ENCODE results near the gene IL17C.

IL17C gene

GRCh38 chr16:88595921-88596320 lies 42.5 kb upstream of the IL17C start:
- H3K4me2 ChIP-seq (ENCODE audit: low read length): no peak overlapping the region
- H3K4me1 ChIP-seq (ENCODE audit: low read length): no peaks in the 10 kb centered on the region
- H3K36me3 ChIP-seq (replicated peaks; ENCODE audit: low read depth, low read length): peaks cover 37% of the 10 kb centered on the region
- H3K27ac ChIP-seq (ENCODE audit: low read length): no peak overlapping the region
- no peaks in the 10 kb centered on the region for H3K9me3 ChIP-seq (ENCODE audit: insufficient read depth, low read length)
- peaks cover 26% of the 10 kb centered on the region for H3K79me2 ChIP-seq (ENCODE audit: low read length)
- no peak overlapping the region for H3K4me3 ChIP-seq (ENCODE audit: low read length)
- TF ChIP-seq, protein P1, sequence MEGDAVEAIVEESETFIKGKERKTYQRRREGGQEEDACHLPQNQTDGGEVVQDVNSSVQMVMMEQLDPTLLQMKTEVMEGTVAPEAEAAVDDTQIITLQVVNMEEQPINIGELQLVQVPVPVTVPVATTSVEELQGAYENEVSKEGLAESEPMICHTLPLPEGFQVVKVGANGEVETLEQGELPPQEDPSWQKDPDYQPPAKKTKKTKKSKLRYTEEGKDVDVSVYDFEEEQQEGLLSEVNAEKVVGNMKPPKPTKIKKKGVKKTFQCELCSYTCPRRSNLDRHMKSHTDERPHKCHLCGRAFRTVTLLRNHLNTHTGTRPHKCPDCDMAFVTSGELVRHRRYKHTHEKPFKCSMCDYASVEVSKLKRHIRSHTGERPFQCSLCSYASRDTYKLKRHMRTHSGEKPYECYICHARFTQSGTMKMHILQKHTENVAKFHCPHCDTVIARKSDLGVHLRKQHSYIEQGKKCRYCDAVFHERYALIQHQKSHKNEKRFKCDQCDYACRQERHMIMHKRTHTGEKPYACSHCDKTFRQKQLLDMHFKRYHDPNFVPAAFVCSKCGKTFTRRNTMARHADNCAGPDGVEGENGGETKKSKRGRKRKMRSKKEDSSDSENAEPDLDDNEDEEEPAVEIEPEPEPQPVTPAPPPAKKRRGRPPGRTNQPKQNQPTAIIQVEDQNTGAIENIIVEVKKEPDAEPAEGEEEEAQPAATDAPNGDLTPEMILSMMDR (IDR thresholded peaks at IDR 0.05; ENCODE audit: low read depth, low read length): no peak
- H3K27me3 ChIP-seq (ENCODE audit: low read depth, low read length): no peaks in the 10 kb centered on the region
- H2AFZ ChIP-seq (ENCODE audit: low read depth, low read length): no peak overlapping the region
- peaks cover 8% of the 10 kb centered on the region for H4K20me1 ChIP-seq (ENCODE audit: insufficient read depth, low read length)
- no peak overlapping the region for H3K9ac ChIP-seq (ENCODE audit: low read length)

DNA sequence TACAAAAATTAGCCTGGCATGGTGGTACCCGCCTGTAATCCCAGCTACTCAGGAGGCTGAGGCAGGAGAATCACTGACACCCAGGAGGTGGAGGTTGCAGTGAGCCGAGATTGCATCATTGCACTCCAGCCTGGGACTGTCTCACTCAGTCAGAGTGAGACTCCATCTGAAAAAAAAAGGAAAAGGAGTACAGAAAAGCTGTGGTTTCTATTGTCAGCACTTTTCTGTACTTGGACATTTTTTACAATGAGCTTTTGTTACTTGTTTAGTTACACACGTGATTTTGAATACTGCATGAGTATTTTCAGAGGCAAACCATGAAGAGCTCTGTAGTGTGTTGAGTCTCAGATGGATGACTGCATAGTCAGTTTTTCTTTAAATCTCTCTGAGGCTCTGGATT lies 41.9 kb upstream of the IL17C start:
- H3K4me1 ChIP-seq (ENCODE audit: low read length): no peaks in the 10 kb centered on the region
- no peaks in the 10 kb centered on the region for H3K9me3 ChIP-seq (ENCODE audit: insufficient read depth, low read length)
- peaks cover 8% of the 10 kb centered on the region for H4K20me1 ChIP-seq (ENCODE audit: insufficient read depth, low read length)
- no peak overlapping the region for H3K9ac ChIP-seq (ENCODE audit: low read length)
- no peaks in the 10 kb centered on the region for H3K27me3 ChIP-seq (ENCODE audit: low read depth, low read length)
- no peak overlapping the region for H3K27ac ChIP-seq (ENCODE audit: low read length)
- no peak overlapping the region for H3K4me3 ChIP-seq (ENCODE audit: low read length)
- TF ChIP-seq, protein P1 (IDR thresholded peaks at IDR 0.05; ENCODE audit: low read depth, low read length): no peak
- TF ChIP-seq EZH2phosphoT487 (IDR thresholded peaks at IDR 0.05; ENCODE audit: low read depth): no peak
- peaks cover 43% of the 10 kb centered on the region for H3K36me3 ChIP-seq (replicated peaks; ENCODE audit: low read depth, low read length)
- no peak overlapping the region for H3K4me2 ChIP-seq (ENCODE audit: low read length)
- H3K79me2 ChIP-seq (ENCODE audit: low read length): peaks cover 26% of the 10 kb centered on the region
- H2AFZ ChIP-seq (ENCODE audit: low read depth, low read length): no peak overlapping the region

- Histone ChIP-seq H3K27ac (ENCODE audit: low read length) (no peak overlapping the region), H3K9ac (ENCODE audit: low read length) (no peak overlapping the region), H3K4me1 (ENCODE audit: low read length) (no peaks in the 10 kb centered on the region), H3K4me3 (ENCODE audit: low read length) (no peak overlapping the region), H3K27me3 (ENCODE audit: low read depth, low read length) (no peaks in the 10 kb centered on the region), H3K79me2 (ENCODE audit: low read length) (peaks cover 18% of the 10 kb centered on the region), H3K9me3 (ENCODE audit: insufficient read depth, low read length) (no peaks in the 10 kb centered on the region), H2AFZ (ENCODE audit: low read depth, low read length) (no peak overlapping the region), H3K4me2 (ENCODE audit: low read length) (no peak overlapping the region), H4K20me1 (ENCODE audit: insufficient read depth, low read length) (peaks cover 8% of the 10 kb centered on the region), H3K36me3 (replicated peaks; ENCODE audit: low read depth, low read length) (peaks cover 52% of the 10 kb centered on the region)
- TF ChIP-seq, protein P1 (IDR thresholded peaks at IDR 0.05; ENCODE audit: low read depth, low read length): no peak
- TF ChIP-seq EZH2phosphoT487 (IDR thresholded peaks at IDR 0.05; ENCODE audit: low read depth): no peak
Measured at GRCh38 chr16:88597856-88598491, 40.4 kb upstream of the IL17C start.

DNA sequence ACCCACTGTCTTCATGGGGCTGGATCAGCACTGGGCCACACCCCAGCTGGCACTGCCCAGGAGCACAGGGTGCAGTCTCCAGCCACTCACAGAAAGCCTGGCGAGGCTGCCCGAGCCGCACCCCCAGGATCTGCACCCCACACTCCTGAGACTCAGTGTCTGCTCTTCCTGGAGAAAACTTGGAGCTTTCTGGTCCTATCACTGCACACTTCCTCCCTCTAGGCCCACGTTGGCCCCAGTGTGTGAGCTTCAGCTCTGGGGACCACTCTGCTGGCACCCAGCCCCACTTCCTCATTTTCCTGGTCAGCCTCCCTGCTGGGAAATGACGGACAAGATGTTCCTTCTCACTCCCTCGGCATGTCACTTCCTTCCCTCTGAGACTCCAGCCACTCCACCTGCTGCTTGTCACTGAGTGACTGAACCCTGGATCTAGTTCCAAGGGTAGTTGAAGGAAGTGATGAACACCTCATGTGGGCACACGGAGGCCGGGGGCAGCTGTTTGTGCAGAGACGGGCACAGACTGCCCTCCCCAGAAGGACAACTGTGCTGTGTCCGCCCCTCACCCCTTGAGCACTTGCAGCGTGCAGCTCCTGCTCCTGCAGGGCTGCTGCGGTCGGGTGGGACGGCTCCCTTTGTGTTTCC lies 39.2 kb upstream of the IL17C start:
- H3K79me2 ChIP-seq (ENCODE audit: low read length): peaks cover 8% of the 10 kb centered on the region
- H2AFZ ChIP-seq (ENCODE audit: low read depth, low read length): no peak overlapping the region
- H3K27me3 ChIP-seq (ENCODE audit: low read depth, low read length): no peaks in the 10 kb centered on the region
- peaks cover 4% of the 10 kb centered on the region for H4K20me1 ChIP-seq (ENCODE audit: insufficient read depth, low read length)
- no peak overlapping the region for H3K27ac ChIP-seq (ENCODE audit: low read length)
- H3K9me3 ChIP-seq (ENCODE audit: insufficient read depth, low read length): no peaks in the 10 kb centered on the region
- H3K4me3 ChIP-seq (ENCODE audit: low read length): no peak overlapping the region
- no peak for TF ChIP-seq EZH2phosphoT487 (IDR thresholded peaks at IDR 0.05; ENCODE audit: low read depth)
- TF ChIP-seq, protein P1 (IDR thresholded peaks at IDR 0.05; ENCODE audit: low read depth, low read length): no peak
- H3K4me1 ChIP-seq (ENCODE audit: low read length): no peaks in the 10 kb centered on the region
- H3K36me3 ChIP-seq (replicated peaks; ENCODE audit: low read depth, low read length): peaks cover 45% of the 10 kb centered on the region
- H3K4me2 ChIP-seq (ENCODE audit: low read length): no peak overlapping the region
- H3K9ac ChIP-seq (ENCODE audit: low read length): no peak overlapping the region
